ENCODE results near the gene MED16.

- TF ChIP-seq ESRRA (IDR thresholded peaks at IDR 0.05; ENCODE audit: low read length) (no peak), POLR2A (IDR thresholded peaks at IDR 0.05; ENCODE audit: low read depth, low read length) (no peak), BRCA1 (IDR thresholded peaks at IDR 0.05; ENCODE audit: low read depth, low read length) (no peak), HDAC6 (IDR thresholded peaks at IDR 0.05; ENCODE audit: unreplicated experiment) (no peak), BCLAF1 (IDR thresholded peaks at IDR 0.05) (no peak), RCOR1 (conservative IDR thresholded peaks at IDR 0.05; ENCODE audit: low read depth, low read length) (no peak), REST (IDR thresholded peaks at IDR 0.05; ENCODE audit: low read depth, low read length) (no peak)
Observed at GRCh38 chr19:882871-883497, 10.0 kb downstream of the MED16 start.
